ENCODE data around the gene EIPR1.

The EIPR1 gene

GRCh38 chr2:3265981-3266924 is 111.4 kb downstream of the EIPR1 start:
- DNase-seq, result no peak

DNA sequence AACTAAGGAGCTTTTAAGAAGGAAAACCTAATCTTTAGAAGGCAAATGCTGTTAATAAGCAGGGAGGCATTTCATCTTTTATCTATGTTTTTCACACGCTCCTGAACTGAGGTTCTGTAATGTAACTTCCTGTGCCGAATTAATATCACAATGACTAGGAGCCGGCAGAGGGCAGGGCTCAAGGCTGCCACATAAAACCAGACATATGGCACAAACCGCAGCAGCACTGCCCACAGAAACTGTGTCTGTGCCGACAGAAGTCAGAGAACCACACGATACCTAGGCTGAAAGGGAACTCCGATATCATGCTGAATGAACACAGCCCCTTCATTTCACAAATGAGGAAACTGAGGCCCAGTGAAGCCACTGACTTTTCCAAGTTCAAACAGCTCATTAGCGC is 112.1 kb downstream of the EIPR1 start:
- no peak for DNase-seq

GRCh38 chr2:3264010-3264744 is 113.4 kb downstream of the EIPR1 start:
- no peak for DNase-seq

DNA sequence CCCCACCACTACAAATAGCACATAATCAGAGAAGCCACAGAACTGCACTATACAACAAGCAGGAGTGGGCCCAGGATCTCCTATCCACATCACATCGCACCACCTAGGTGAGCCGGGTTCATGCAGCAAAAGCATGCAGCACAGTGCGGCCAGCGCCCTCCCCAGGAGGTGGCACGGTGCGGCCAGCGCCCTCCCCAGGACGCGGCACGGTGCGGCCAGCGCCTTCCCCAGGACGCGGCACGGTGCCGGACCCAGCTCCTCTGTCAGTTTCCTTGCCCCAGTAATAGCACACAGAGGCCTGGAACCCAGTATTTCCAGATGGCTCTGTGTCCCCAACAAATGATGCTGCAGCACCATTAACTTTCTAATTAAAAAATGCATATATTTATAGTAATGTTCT is 114.1 kb downstream of the EIPR1 start:
- no peak for DNase-seq

- no peak for DNase-seq
These were observed 114.9 kb downstream of the EIPR1 start for GRCh38 chr2:3262437-3263388.

GRCh38 chr2:3261511-3261910 is 116.1 kb downstream of the EIPR1 start:
- no peak for DNase-seq

DNA sequence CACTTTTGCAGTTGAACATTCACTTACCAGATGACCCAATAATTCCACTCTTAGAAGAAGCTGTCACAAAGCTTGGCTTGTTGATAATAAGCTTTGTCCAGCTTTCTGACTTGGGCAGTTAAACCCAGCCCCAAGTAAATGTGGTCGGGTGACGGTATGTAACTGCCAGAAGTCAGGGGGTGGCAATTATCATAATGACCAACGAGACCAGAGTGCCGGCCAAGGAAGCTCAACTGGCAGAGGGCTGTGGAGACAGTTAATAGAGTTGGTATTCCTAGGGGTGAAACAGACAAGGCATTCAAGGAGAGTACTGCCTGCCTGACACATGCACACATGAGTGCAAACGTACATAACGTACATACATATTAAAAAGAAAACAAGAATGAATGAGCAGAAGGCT is 116.7 kb downstream of the EIPR1 start:
- DNase-seq, result no peak

GRCh38 chr2:3257826-3258225 is 119.8 kb downstream of the EIPR1 start:
- no peak for DNase-seq

- DNase-seq, result no peak
These were observed 120.5 kb downstream of the EIPR1 start for GRCh38 chr2:3257166-3257565.

- DNase-seq, result no peak
These were observed 121.0 kb downstream of the EIPR1 start for GRCh38 chr2:3256605-3257004.

DNA sequence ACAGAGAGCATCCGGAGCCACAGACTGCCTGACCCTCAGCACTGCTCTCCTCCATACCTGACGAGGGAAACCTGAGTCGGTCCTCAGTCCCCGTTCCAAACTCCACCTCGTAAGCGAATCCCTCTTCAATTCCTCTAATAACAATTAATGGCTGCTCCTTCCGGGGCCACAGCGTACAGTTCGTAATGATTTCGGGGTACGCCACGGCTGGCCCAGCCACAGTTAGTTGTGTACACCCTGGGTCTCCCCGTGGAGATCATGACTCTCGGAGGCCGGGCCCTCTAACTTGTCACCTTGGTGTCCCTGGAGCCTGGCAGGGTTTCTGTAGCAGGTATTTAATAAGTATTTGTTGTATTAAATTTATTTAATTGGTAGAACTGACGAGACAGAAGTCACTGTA is 121.5 kb downstream of the EIPR1 start:
- DNase-seq, result no peak

- DNase-seq, result no peak
These were observed 123.1 kb downstream of the EIPR1 start for GRCh38 chr2:3254442-3254941.

DNA sequence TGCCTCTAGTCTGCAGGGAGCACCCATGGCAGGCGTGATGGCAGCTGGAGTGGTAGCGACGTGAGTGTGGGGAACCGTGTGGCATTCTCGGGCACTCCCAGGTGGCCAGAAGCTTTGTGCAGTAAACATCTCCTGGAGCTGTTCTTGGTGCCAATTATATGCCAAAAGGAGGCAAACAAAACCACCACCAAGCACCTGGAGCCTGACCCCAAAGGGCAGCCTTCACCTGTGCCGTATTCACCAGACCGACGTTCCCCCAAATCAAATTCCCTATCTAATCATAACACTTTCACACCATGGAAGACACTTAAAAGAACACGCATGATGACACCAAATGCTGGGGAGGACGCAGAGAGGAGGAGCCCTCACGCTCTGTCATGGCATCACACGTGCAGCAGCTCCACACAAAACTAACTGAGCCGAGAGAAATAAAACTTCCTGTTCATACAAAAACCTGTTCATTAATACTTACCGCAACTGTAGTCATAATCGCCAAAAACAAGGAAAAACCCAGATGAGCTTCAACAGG is 123.6 kb downstream of the EIPR1 start:
- DNase-seq, result no peak

GRCh38 chr2:3251946-3252345 is 125.7 kb downstream of the EIPR1 start:
- no peak for DNase-seq

GRCh38 chr2:3249476-3249962 is 128.1 kb downstream of the EIPR1 start:
- no peak for DNase-seq

- DNase-seq, result no peak
These were observed 128.7 kb downstream of the EIPR1 start for GRCh38 chr2:3248754-3249475.

DNA sequence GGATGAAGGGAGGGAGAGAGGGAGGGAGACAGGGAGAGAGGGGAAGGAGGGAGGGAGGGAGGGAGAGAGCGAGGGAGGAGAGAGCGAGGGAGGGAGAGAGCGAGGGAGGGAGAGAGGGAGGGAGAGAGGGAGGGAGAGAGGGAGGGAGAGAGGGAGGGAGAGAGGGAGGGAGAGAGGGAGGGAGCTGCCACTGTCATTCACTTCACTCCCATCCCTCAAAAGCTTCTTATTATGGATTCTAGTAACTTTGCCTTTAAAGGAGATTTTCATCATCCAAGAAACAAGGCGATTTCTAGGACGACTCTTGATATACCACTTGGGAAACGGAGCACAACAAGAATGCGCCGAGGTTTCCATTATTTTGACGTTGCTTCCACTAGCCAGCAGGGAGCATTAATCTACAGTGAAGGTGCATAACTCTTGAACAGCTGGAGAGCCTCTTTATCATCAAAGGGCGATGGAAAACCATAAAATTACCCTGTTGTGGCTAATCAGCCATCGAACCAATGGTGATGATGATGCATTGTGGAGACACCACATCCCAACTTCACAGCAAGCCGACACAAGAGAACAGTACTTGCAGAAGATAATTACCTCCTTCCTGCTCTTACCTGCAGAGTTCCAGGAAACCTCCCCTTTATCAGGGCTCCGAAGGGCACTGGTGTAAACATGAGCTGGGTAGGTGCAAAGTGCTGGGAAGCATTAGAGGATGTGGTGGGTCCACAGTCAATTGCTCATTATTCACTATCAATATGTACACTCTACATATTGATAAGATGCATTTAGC is 130.5 kb downstream of the EIPR1 start:
- DNase-seq, result no peak

DNA sequence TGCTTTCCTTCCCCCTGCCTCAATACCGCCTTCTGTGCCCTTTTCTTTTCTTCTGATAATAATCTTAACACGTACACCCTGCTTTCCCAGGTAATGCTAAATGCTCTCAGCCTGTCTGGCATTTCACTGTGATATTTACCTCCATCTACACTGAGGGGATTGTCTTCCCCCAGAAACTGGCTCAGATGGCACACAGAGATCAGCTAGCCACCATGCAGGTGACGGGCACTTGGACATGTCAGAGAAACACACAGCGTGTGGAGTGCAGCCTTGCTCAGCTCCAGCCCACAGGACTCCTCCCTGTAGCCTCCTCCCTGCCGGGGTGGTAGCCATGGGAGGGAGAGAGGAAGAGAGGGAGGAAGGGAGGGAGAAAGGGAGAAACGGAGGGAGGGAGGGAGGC is 131.2 kb downstream of the EIPR1 start:
- no peak for DNase-seq

- no peak for DNase-seq
These were observed 133.1 kb downstream of the EIPR1 start for GRCh38 chr2:3244486-3244885.

DNA sequence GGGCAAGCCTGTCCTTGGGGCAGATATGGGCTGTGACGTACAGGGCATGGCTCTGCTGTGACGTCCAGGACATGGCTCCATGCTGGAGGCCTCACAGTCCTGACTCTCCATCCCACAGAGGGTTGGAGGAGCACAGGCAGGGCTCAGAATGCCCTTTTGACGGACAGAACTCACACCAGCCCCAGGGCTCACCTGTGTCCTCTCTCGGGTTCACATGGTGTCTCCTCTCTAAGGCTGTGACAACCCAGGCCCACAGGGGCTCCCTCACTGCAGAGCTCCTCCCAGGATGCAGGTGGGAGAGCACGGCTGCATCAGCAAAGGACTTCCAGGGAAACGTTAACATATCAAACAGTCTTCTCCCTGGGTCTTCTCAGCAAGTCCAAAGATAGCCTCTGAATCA is 133.8 kb downstream of the EIPR1 start:
- no peak for DNase-seq
